GM18499 (cell line): ENCODE data around the gene CSPG4.
"Not testable (repeated sequence)": the region's sequence is repeated elsewhere in the genome, so short reads cannot be mapped to it uniquely, and the experiment has no call there.

Experiments used
- ATAC-seq: cut with Tn5 transposase; IDR thresholded peaks from one replicate; pipeline ENCODE4 v1.9.1; 2021; ENCODE audit warnings: moderate number of reproducible peaks; ENCODE audit not compliant: insufficient read depth, unreplicated experiment

The CSPG4 gene

GRCh38 chr15:75712668-75713337, at the start of gene CSPG4:
Gene CSPG4 (minus strand): TSS chr15:75712848. CDS start chr15:75712755, 93 bp downstream.
- no peak for ATAC-seq

GRCh38 chr15:75762357-75762718, 49.7 kb upstream of the CSPG4 start:
- not testable (repeated sequence) for ATAC-seq

- no peak for ATAC-seq
Measured at GRCh38 chr15:75761446-75762356, 49.1 kb upstream of the CSPG4 start.

- ATAC-seq: no peak
Measured at GRCh38 chr15:75760704-75761435, 48.2 kb upstream of the CSPG4 start.

- not testable (repeated sequence) for ATAC-seq
Measured at GRCh38 chr15:75760131-75760520, 47.5 kb upstream of the CSPG4 start.

- no peak for ATAC-seq
Measured at GRCh38 chr15:75759416-75760130, 46.9 kb upstream of the CSPG4 start.

GRCh38 chr15:75758071-75758872, 45.6 kb upstream of the CSPG4 start:
- ATAC-seq: no peak

- not testable (repeated sequence) for ATAC-seq
Measured at GRCh38 chr15:75754871-75755270, 42.2 kb upstream of the CSPG4 start.

GRCh38 chr15:75753145-75753544, 40.5 kb upstream of the CSPG4 start:
- no peak for ATAC-seq

- no peak for ATAC-seq
Measured at GRCh38 chr15:75751891-75752290, 39.2 kb upstream of the CSPG4 start.

GRCh38 chr15:75751116-75751875, 38.6 kb upstream of the CSPG4 start:
- no peak for ATAC-seq

GRCh38 chr15:75750261-75751050, 37.8 kb upstream of the CSPG4 start:
- ATAC-seq: no peak

- ATAC-seq: no peak
Measured at GRCh38 chr15:75749820-75750219, 37.2 kb upstream of the CSPG4 start.

GRCh38 chr15:75748882-75749281, 36.2 kb upstream of the CSPG4 start:
- ATAC-seq: not testable (repeated sequence)

GRCh38 chr15:75747121-75747520, 34.5 kb upstream of the CSPG4 start:
- ATAC-seq: not testable (repeated sequence)

- ATAC-seq: no peak
Measured at GRCh38 chr15:75745305-75745704, 32.7 kb upstream of the CSPG4 start.

GRCh38 chr15:75742346-75742745, 29.7 kb upstream of the CSPG4 start:
- ATAC-seq: not testable (repeated sequence)

GRCh38 chr15:75739791-75740190, 27.1 kb upstream of the CSPG4 start:
- no peak for ATAC-seq
